ENCODE measurements around the gene BACH2.

Gene BACH2

GRCh38 chr6:90204327-90205056, 92.2 kb downstream of the BACH2 start:
- no peak for DNase-seq

GRCh38 chr6:90203672-90204071, 93.0 kb downstream of the BACH2 start:
- no peak for DNase-seq

GRCh38 chr6:90202156-90202555, 94.5 kb downstream of the BACH2 start:
- DNase-seq = no peak

GRCh38 chr6:90199900-90200299, 96.7 kb downstream of the BACH2 start:
- no peak for DNase-seq

- no peak for DNase-seq
Measured at GRCh38 chr6:90198758-90199425, 97.8 kb downstream of the BACH2 start.

GRCh38 chr6:90197854-90198496, 98.7 kb downstream of the BACH2 start:
- no peak for DNase-seq

- no peak for DNase-seq
Measured at GRCh38 chr6:90195094-90195829, 101.4 kb downstream of the BACH2 start.

- DNase-seq = no peak
Measured at GRCh38 chr6:90194371-90194841, 102.2 kb downstream of the BACH2 start.

- no peak for DNase-seq
Measured at GRCh38 chr6:90193359-90193758, 103.3 kb downstream of the BACH2 start.

GRCh38 chr6:90192857-90193256, 103.8 kb downstream of the BACH2 start:
- no peak for DNase-seq

GRCh38 chr6:90190752-90191395, 105.8 kb downstream of the BACH2 start:
- no peak for DNase-seq

GRCh38 chr6:90190131-90190530, 106.5 kb downstream of the BACH2 start:
- no peak for DNase-seq

GRCh38 chr6:90187437-90188121, 109.1 kb downstream of the BACH2 start:
- no peak for DNase-seq

GRCh38 chr6:90186637-90187371, 109.8 kb downstream of the BACH2 start:
- DNase-seq = no peak

- DNase-seq = no peak
Measured at GRCh38 chr6:90186026-90186425, 110.6 kb downstream of the BACH2 start.

GRCh38 chr6:90184334-90185298, 112.0 kb downstream of the BACH2 start:
- DNase-seq = no peak

- no peak for DNase-seq
Measured at GRCh38 chr6:90183587-90184333, 112.9 kb downstream of the BACH2 start.

- no peak for DNase-seq
Measured at GRCh38 chr6:90180526-90180925, 116.1 kb downstream of the BACH2 start.
